PFSK-1 (cell line): Measurements from ENCODE around the gene KRTAP9-9.

Experiments
- FOXP2 ChIP-seq: optimal IDR thresholded peaks from 2 replicates; pipeline ENCODE3; 2011; ENCODE audit warnings: borderline replicate concordance, control low read depth, inconsistent platforms; ENCODE audit not compliant: insufficient read depth; ENCODE audit errors: extremely low read length, extremely low read depth
- POLR2AphosphoS5 ChIP-seq: IDR thresholded peaks from 2 replicates; pipeline ENCODE4 v1.6.1; 2012; ENCODE audit warnings: low read depth, mild to moderate bottlenecking, control low read depth, low read length, moderate library complexity
- REST ChIP-seq, 2 experiments: IDR thresholded peaks; 2 replicates each; pipeline versions ENCODE4 v1.6.1 to v1.8.0; 2011 to 2012; ENCODE audit warnings: low read depth in 2 of 2, low read length in 2 of 2, control low read depth in 1 of 2, inconsistent platforms in 1 of 2, mild to moderate bottlenecking in 1 of 2, moderate library complexity in 1 of 2; ENCODE audit not compliant: insufficient read depth in 1 of 2
- SIN3A ChIP-seq: IDR thresholded peaks from 2 replicates; pipeline ENCODE4 v1.6.1; 2012; ENCODE audit warnings: mild to moderate bottlenecking, low read length, moderate library complexity, borderline replicate concordance; ENCODE audit not compliant: insufficient read depth
- TAF1 ChIP-seq: IDR thresholded peaks from 2 replicates; pipeline ENCODE4 v1.6.1; 2012; ENCODE audit warnings: low read length, control low read depth, borderline replicate concordance; ENCODE audit not compliant: insufficient read depth

The KRTAP9-9 gene

GRCh38 chr17:41263212-41263611, 8.0 kb downstream of the KRTAP9-9 start:
- TF ChIP-seq TAF1 (no peak), SIN3A (no peak), FOXP2 (no peak), REST (IDR thresholded peaks at IDR 0.05; ENCODE audit: insufficient read depth in 1 of 2, low read depth in 2 of 2, low read length in 2 of 2) (no peak), POLR2AphosphoS5 (no peak)

- no peak for TF ChIP-seq POLR2AphosphoS5
- no peak for TF ChIP-seq TAF1
- TF ChIP-seq SIN3A = no peak
- no peak for TF ChIP-seq REST (IDR thresholded peaks at IDR 0.05; ENCODE audit: insufficient read depth in 1 of 2, low read depth in 2 of 2, low read length in 2 of 2)
Observed at GRCh38 chr17:41264599-41264998, 9.4 kb downstream of the KRTAP9-9 start.

- TF ChIP-seq POLR2AphosphoS5 = no peak
Observed at GRCh38 chr17:41265078-41265477, 9.9 kb downstream of the KRTAP9-9 start, which contains the start of gene KRTAP9-6. TSS of gene KRTAP9-6 (plus strand) at chr17:41265378. CDS start at chr17:41265378, 0 bp downstream.

- TF ChIP-seq REST (IDR thresholded peaks at IDR 0.05; ENCODE audit: insufficient read depth in 1 of 2, low read depth in 2 of 2, low read length in 2 of 2) = no peak
- no peak for TF ChIP-seq SIN3A
- no peak for TF ChIP-seq FOXP2
- no peak for TF ChIP-seq TAF1
- TF ChIP-seq POLR2AphosphoS5 = no peak
Observed at GRCh38 chr17:41267711-41268110, 12.5 kb downstream of the KRTAP9-9 start.

- no peak for TF ChIP-seq REST (IDR thresholded peaks at IDR 0.05; ENCODE audit: insufficient read depth in 1 of 2, low read depth in 2 of 2, low read length in 2 of 2)
- TF ChIP-seq SIN3A = no peak
- no peak for TF ChIP-seq FOXP2
- no peak for TF ChIP-seq TAF1
- no peak for TF ChIP-seq POLR2AphosphoS5
Observed at GRCh38 chr17:41271858-41272257, 16.7 kb downstream of the KRTAP9-9 start.
